Nephron (organoid): ENCODE data around the gene SRD5A1.
A peak's percentile ranks its signal among the peaks of the same experiment; 100 is the strongest.

Experiments
- H3K27ac Mint-ChIP-seq, 3 experiments: 2 replicates each; pipeline ENCODE4 v1.8.0; 2020; ENCODE audit warnings: mixed read lengths in 3 of 3, mild to moderate bottlenecking in 2 of 3, moderate library complexity in 1 of 3
- H3K27me3 Mint-ChIP-seq: 2 replicates; pipeline ENCODE4 v1.8.0; 2021; ENCODE audit warnings: low read depth, mild to moderate bottlenecking, moderate library complexity, mixed read lengths
- H3K36me3 Mint-ChIP-seq: 2 replicates; pipeline ENCODE4 v1.8.0; 2020; ENCODE audit warnings: low read depth, mixed read lengths
- H3K4me1 Mint-ChIP-seq: 2 replicates; pipeline ENCODE4 v1.8.0; 2020; ENCODE audit warnings: mixed read lengths
- H3K4me3 Mint-ChIP-seq, 3 experiments: 2 replicates each; pipeline ENCODE4 v1.8.0; 2020; ENCODE audit warnings: mild to moderate bottlenecking in 3 of 3, mixed read lengths in 3 of 3, moderate library complexity in 2 of 3
- H3K9me3 Mint-ChIP-seq: 2 replicates; pipeline ENCODE4 v1.8.0; 2020; ENCODE audit warnings: mixed read lengths
- CTCF ChIP-seq, 3 experiments: fragments of 200-600 bp; sonication (generic); IDR thresholded peaks; one replicate each; pipeline ENCODE4 v1.5.0; 2021; ENCODE audit warnings: antibody characterized with exemption in 3 of 3; ENCODE audit not compliant: unreplicated experiment in 3 of 3

The SRD5A1 gene

GRCh38 chr5:6626508-6626907 is 6.7 kb upstream of the SRD5A1 start:
- Mint-ChIP-seq H3K36me3 (peaks cover 78% of the 10 kb centered on the region), H3K27ac (no peak overlapping the region), H3K9me3 (no peaks in the 10 kb centered on the region), H3K4me3 (no peak overlapping the region), H3K4me1 (peaks cover 5% of the 10 kb centered on the region), H3K27me3 (no peaks in the 10 kb centered on the region)
- TF ChIP-seq CTCF (IDR thresholded peaks at IDR 0.05; ENCODE audit: unreplicated experiment in 3 of 3): no peak

- no peak for TF ChIP-seq CTCF (IDR thresholded peaks at IDR 0.05; ENCODE audit: unreplicated experiment in 3 of 3)
- H3K4me1 Mint-ChIP-seq: peaks cover 12% of the 10 kb centered on the region
- peaks cover 33% of the 10 kb centered on the region for H3K36me3 Mint-ChIP-seq
- H3K4me3 Mint-ChIP-seq: peak overlapping the region; percentile 97 to 99 (median 98)
- H3K27ac Mint-ChIP-seq: peak overlapping the region in 2 of 3 experiments; percentile 46 to 100
- no peaks in the 10 kb centered on the region for H3K27me3 Mint-ChIP-seq
- H3K9me3 Mint-ChIP-seq: no peaks in the 10 kb centered on the region
These were observed 1.8 kb upstream of the SRD5A1 start for GRCh38 chr5:6631441-6631840.

GRCh38 chr5:6632324-6632887 is 834 bp upstream of the SRD5A1 start:
- peaks cover 31% of the 10 kb centered on the region for H3K36me3 Mint-ChIP-seq
- peak overlapping the region; percentile 99 to 100 (median 100) for H3K27ac Mint-ChIP-seq
- peak overlapping the region; percentile 97 to 99 (median 98) for H3K4me3 Mint-ChIP-seq
- H3K9me3 Mint-ChIP-seq: no peaks in the 10 kb centered on the region
- H3K4me1 Mint-ChIP-seq: peaks cover 12% of the 10 kb centered on the region
- no peaks in the 10 kb centered on the region for H3K27me3 Mint-ChIP-seq
- TF ChIP-seq CTCF (IDR thresholded peaks at IDR 0.05; ENCODE audit: unreplicated experiment in 3 of 3): no peak

- H3K27me3 Mint-ChIP-seq: no peaks in the 10 kb centered on the region
- TF ChIP-seq CTCF (IDR thresholded peaks at IDR 0.05; ENCODE audit: unreplicated experiment in 3 of 3): no peak
- H3K27ac Mint-ChIP-seq: peak overlapping the region; percentile 94 to 100 (median 99)
- H3K36me3 Mint-ChIP-seq: peaks cover 23% of the 10 kb centered on the region
- H3K4me3 Mint-ChIP-seq: peak overlapping the region; percentile 97 to 99 (median 98)
- no peaks in the 10 kb centered on the region for H3K9me3 Mint-ChIP-seq
- H3K4me1 Mint-ChIP-seq: peaks cover 12% of the 10 kb centered on the region
These were observed 417 bp downstream of the SRD5A1 start for GRCh38 chr5:6633469-6634245.

GRCh38 chr5:6634306-6634705 is 1.1 kb downstream of the SRD5A1 start:
- H3K27me3 Mint-ChIP-seq: no peaks in the 10 kb centered on the region
- no peak for TF ChIP-seq CTCF (IDR thresholded peaks at IDR 0.05; ENCODE audit: unreplicated experiment in 3 of 3)
- H3K27ac Mint-ChIP-seq: peak overlapping the region; percentile 76 to 99 (median 94)
- H3K36me3 Mint-ChIP-seq: peaks cover 22% of the 10 kb centered on the region
- peaks cover 12% of the 10 kb centered on the region for H3K4me1 Mint-ChIP-seq
- H3K4me3 Mint-ChIP-seq: peak overlapping the region; percentile 95 to 98 (median 97)
- H3K9me3 Mint-ChIP-seq: no peaks in the 10 kb centered on the region
